HepG2 (cell line): Measurements from ENCODE around the gene CKS2. TPM values are rescaled to one million over a fixed set of nuclear protein-coding genes. Genes with fewer than 3 reads are reported as not detected.

ENCODE experiments used
- ATM ChIP-seq: fragments of 450-650 bp; IDR thresholded peaks from 2 replicates; pipeline ENCODE4 v1.7.1; 2017; ENCODE audit warnings: mild to moderate bottlenecking, borderline replicate concordance
- CBFB ChIP-seq: sonication (generic); formaldehyde crosslinking; IDR thresholded peaks from 2 replicates; pipeline ENCODE4 v1.4.0; 2020; ENCODE audit warnings: missing genetic modification reagents
- ETV5 ChIP-seq: IDR thresholded peaks from 2 replicates; pipeline ENCODE4 v1.6.1; 2018; ENCODE audit warnings: missing biosample characterization, missing genetic modification reagents, inconsistent platforms, borderline replicate concordance
- GMEB2 ChIP-seq: IDR thresholded peaks from 2 replicates; pipeline ENCODE4 v1.6.1; 2016; ENCODE audit warnings: missing biosample characterization, missing genetic modification reagents, low read depth
- IRF2 ChIP-seq: IDR thresholded peaks from 2 replicates; pipeline ENCODE4 v1.6.1; 2018; ENCODE audit warnings: missing genetic modification reagents, missing compliant biosample characterization
- NCOA2 ChIP-seq: sonication (generic); formaldehyde crosslinking; IDR thresholded peaks from 2 replicates; pipeline ENCODE4 v1.8.0; 2022; ENCODE audit warnings: inconsistent platforms
- NFAT5 ChIP-seq: sonication (generic); formaldehyde crosslinking; IDR thresholded peaks from 2 replicates; pipeline ENCODE4 v1.4.0; 2020; ENCODE audit warnings: missing genetic modification reagents
- REXO4 ChIP-seq: sonication (generic); formaldehyde crosslinking; IDR thresholded peaks from 2 replicates; pipeline ENCODE4 v1.8.0; 2022; ENCODE audit warnings: missing genetic modification reagents, mild to moderate bottlenecking, borderline replicate concordance
- RNF2 ChIP-seq: fragments of 450-650 bp; conservative IDR thresholded peaks from 2 replicates; pipeline ENCODE4 v1.6.1; 2016; ENCODE audit warnings: low read depth
- SIN3B ChIP-seq: fragments of 150-350 bp; IDR thresholded peaks from 2 replicates; pipeline ENCODE4 v1.6.1; 2014; ENCODE audit warnings: low read length
- TCF7 ChIP-seq: sonication (generic); IDR thresholded peaks from 2 replicates; pipeline ENCODE4 v1.6.1; 2016; ENCODE audit warnings: antibody characterized with exemption, low read depth
- U2AF2 ChIP-seq: fragments of 200-400 bp; formaldehyde crosslinking; IDR thresholded peaks from 2 replicates; pipeline ENCODE4 v1.6.1; 2017; ENCODE audit warnings: low read depth, mild to moderate bottlenecking, low read length
- ZBTB7A ChIP-seq: sonication (generic); formaldehyde crosslinking; IDR thresholded peaks from 2 replicates; pipeline ENCODE4 v1.8.0; 2022; ENCODE audit warnings: mild to moderate bottlenecking, missing genetic modification reagents
- ZEB1 ChIP-seq: IDR thresholded peaks from 2 replicates; pipeline ENCODE4 v1.6.1; 2012; ENCODE audit warnings: mild to moderate bottlenecking, low read depth, inconsistent platforms; ENCODE audit not compliant: insufficient replicate concordance
- ZNF235 ChIP-seq: sonication (generic); formaldehyde crosslinking; IDR thresholded peaks from 2 replicates; pipeline ENCODE4 v1.8.1; 2023; ENCODE audit warnings: mild to moderate bottlenecking, missing genetic modification reagents, borderline replicate concordance
- ZNF264 ChIP-seq: sonication (generic); formaldehyde crosslinking; IDR thresholded peaks from 2 replicates; pipeline ENCODE4 v1.4.0; 2020; ENCODE audit warnings: missing genetic modification reagents
- ZNF556 ChIP-seq: sonication (generic); formaldehyde crosslinking; IDR thresholded peaks from 2 replicates; pipeline ENCODE4 v1.4.0; 2020; ENCODE audit warnings: mild to moderate bottlenecking, missing genetic modification reagents, borderline replicate concordance
- ZNF746 ChIP-seq: sonication (generic); formaldehyde crosslinking; IDR thresholded peaks from 2 replicates; pipeline ENCODE4 v1.8.0; 2022; ENCODE audit warnings: mild to moderate bottlenecking, missing genetic modification reagents
- ZNF749 ChIP-seq: sonication (generic); formaldehyde crosslinking; IDR thresholded peaks from 2 replicates; pipeline ENCODE4 v1.8.0; 2022; ENCODE audit warnings: mild to moderate bottlenecking, missing genetic modification reagents, moderate library complexity, borderline replicate concordance
- ZSCAN31 ChIP-seq: sonication (generic); formaldehyde crosslinking; IDR thresholded peaks from 2 replicates; pipeline ENCODE4 v1.5.0; 2020; ENCODE audit warnings: low read depth, mild to moderate bottlenecking, missing genetic modification reagents
- polyA plus RNA-seq, 8 experiments: library from polyadenylated mRNA; depleted of rRNA in 3 of 8; stranded (reverse) in 7 of 8; unstranded in 1 of 8; fragments of >200 nt; fragmentation: Illumina TruSeq in 4 of 8; extraction: Trizol in 4 of 8; gene quantifications; 2 replicates each; pipeline versions ENCODE4 v1.2.1 to v1.2.3, GENCODE V29; 2011 to 2016; ENCODE audit warnings: low read depth in 4 of 8, missing spikeins in 1 of 8, mixed read lengths in 1 of 8; ENCODE audit not compliant: insufficient read depth in 1 of 8
- total RNA-seq, 5 experiments: library from RNA; depleted of rRNA; stranded (reverse); fragments of >200 nt; fragmentation: Illumina TruSeq; extraction: Trizol; gene quantifications; 2 replicates each; pipeline ENCODE4 v1.2.3, GENCODE V29; 2016; ENCODE audit warnings: low read depth in 1 of 5
- TF ChIP-seq, protein P1 (sequence below): sonication (generic); formaldehyde crosslinking; IDR thresholded peaks from 2 replicates; pipeline ENCODE4 v1.5.0; 2020; ENCODE audit warnings: mild to moderate bottlenecking, missing genetic modification reagents

Gene CKS2
- total and polyA plus RNA-seq, 2 of the 13 experiments (the other 11 are each of a cell fraction or from before 2014, with no cell fraction given): 251 to 317 TPM

GRCh38 chr9:89357331-89358197, 46.6 kb downstream of the CKS2 start (continued):
- no peak for TF ChIP-seq NFAT5 (CRISPR knock-in tag)
- no peak; the same call in 1 of the 2 replicates for TF ChIP-seq ZSCAN31 (CRISPR knock-in tag)
- no peak for TF ChIP-seq ATM
- peak; percentile 89; the same call in 1 of the 2 replicates for TF ChIP-seq ZNF746 (CRISPR knock-in tag)
- TF ChIP-seq TCF7: peak; percentile 80
- TF ChIP-seq NCOA2: peak; percentile 91
- TF ChIP-seq ZNF264 (CRISPR knock-in tag): no peak
- peak; percentile 100 for TF ChIP-seq CBFB (CRISPR knock-in tag)
- peak; percentile 94 for TF ChIP-seq ETV5 (CRISPR knock-in tag)
- TF ChIP-seq U2AF2: no peak
- no peak for TF ChIP-seq ZNF235
- TF ChIP-seq ZNF749: no peak
- peak; percentile 53 for TF ChIP-seq ZNF556
- TF ChIP-seq, protein P1, sequence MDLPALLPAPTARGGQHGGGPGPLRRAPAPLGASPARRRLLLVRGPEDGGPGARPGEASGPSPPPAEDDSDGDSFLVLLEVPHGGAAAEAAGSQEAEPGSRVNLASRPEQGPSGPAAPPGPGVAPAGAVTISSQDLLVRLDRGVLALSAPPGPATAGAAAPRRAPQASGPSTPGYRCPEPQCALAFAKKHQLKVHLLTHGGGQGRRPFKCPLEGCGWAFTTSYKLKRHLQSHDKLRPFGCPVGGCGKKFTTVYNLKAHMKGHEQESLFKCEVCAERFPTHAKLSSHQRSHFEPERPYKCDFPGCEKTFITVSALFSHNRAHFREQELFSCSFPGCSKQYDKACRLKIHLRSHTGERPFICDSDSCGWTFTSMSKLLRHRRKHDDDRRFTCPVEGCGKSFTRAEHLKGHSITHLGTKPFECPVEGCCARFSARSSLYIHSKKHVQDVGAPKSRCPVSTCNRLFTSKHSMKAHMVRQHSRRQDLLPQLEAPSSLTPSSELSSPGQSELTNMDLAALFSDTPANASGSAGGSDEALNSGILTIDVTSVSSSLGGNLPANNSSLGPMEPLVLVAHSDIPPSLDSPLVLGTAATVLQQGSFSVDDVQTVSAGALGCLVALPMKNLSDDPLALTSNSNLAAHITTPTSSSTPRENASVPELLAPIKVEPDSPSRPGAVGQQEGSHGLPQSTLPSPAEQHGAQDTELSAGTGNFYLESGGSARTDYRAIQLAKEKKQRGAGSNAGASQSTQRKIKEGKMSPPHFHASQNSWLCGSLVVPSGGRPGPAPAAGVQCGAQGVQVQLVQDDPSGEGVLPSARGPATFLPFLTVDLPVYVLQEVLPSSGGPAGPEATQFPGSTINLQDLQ (CRISPR knock-in tag): no peak
- TF ChIP-seq ZBTB7A: peak; percentile 75
- TF ChIP-seq ZEB1: peak; percentile 98
- TF ChIP-seq RNF2: no peak
- TF ChIP-seq REXO4 (CRISPR knock-in tag): no peak
- TF ChIP-seq SIN3B: no peak
- TF ChIP-seq GMEB2 (CRISPR knock-in tag): no peak
- peak; percentile 89 for TF ChIP-seq IRF2
